CD4-positive, alpha-beta T cell (primary cell): ENCODE data around the gene PAX4. TPM values are rescaled to one million over a fixed set of nuclear protein-coding genes. Genes with fewer than 3 reads are reported as not detected.

Experiments
- ATAC-seq: fragments of 200-7000 bp; cut with Tn5 transposase; one replicate; pipeline ENCODE4 v1.10.0; 2022; ENCODE audit warnings: mild to moderate bottlenecking; ENCODE audit not compliant: poor library complexity
- CTCF ChIA-PET: fragments of 350-600 bp; sonication (Branson Sonifier 250); formaldehyde crosslinking; loops from one replicate; lab custom pipeline; 2021; ENCODE audit warnings: antibody characterized with exemption, inconsistent platforms; lab: Charles Lee
- POLR2A ChIA-PET: fragments of 350-600 bp; sonication (Branson Sonifier 250); formaldehyde crosslinking; loops from one replicate; lab custom pipeline; 2021; ENCODE audit warnings: antibody characterized with exemption, inconsistent platforms; lab: Charles Lee
- DNase-seq, 14 experiments: peaks; one replicate each; pipeline ENCODE4 v3.0.0-alpha.2; 2013 to 2020; ENCODE audit warnings: mixed read lengths in 2 of 14
- H3K27ac ChIP-seq, 2 donors: one replicate each; pipeline versions ENCODE4 v1.5.1 to v1.7.0; 2013; ENCODE audit warnings: low read length in 2 of 2, low read depth in 1 of 2, mild to moderate bottlenecking in 1 of 2
- H3K27me3 ChIP-seq, 2 experiments: 1 replicate in 1 of 2; 2 replicates in 1 of 2; pipeline versions ENCODE4 v1.6.1 to v1.7.0; 2013; ENCODE audit warnings: low read length in 2 of 2, control low read depth in 1 of 2, mild to moderate bottlenecking in 1 of 2, moderate library complexity in 1 of 2; ENCODE audit not compliant: insufficient read depth in 2 of 2, control insufficient read depth in 1 of 2
- H3K36me3 ChIP-seq: one replicate; pipeline ENCODE4 v1.6.1; 2013; ENCODE audit warnings: low read length, control low read depth; ENCODE audit not compliant: insufficient read depth
- H3K4me1 ChIP-seq: one replicate; pipeline ENCODE4 v1.6.1; 2013; ENCODE audit warnings: low read length, control low read depth; ENCODE audit not compliant: insufficient read depth
- H3K4me3 ChIP-seq: one replicate; pipeline ENCODE4 v1.5.1; 2013; ENCODE audit warnings: mild to moderate bottlenecking, low read length, moderate library complexity
- H3K9me3 ChIP-seq, 2 experiments: 1 replicate in 1 of 2; 2 replicates in 1 of 2; pipeline versions ENCODE4 v1.6.1 to v1.7.0; 2013; ENCODE audit warnings: low read length in 2 of 2, mild to moderate bottlenecking in 2 of 2, control low read depth in 1 of 2, moderate library complexity in 1 of 2; ENCODE audit not compliant: control insufficient read depth in 1 of 2, insufficient read depth in 1 of 2
- H3K27ac Mint-ChIP-seq: one replicate; pipeline ENCODE4 v1.8.0; 2020; ENCODE audit warnings: mixed read lengths
- H3K27me3 Mint-ChIP-seq: one replicate; pipeline ENCODE4 v1.8.0; 2021; ENCODE audit warnings: mixed read lengths
- H3K36me3 Mint-ChIP-seq: one replicate; pipeline ENCODE4 v1.8.0; 2021; ENCODE audit warnings: low read depth, mixed read lengths
- H3K4me1 Mint-ChIP-seq: one replicate; pipeline ENCODE4 v1.8.0; 2021; ENCODE audit warnings: low read depth, mixed read lengths
- H3K4me3 Mint-ChIP-seq: one replicate; pipeline ENCODE4 v1.8.0; 2020; ENCODE audit warnings: mild to moderate bottlenecking, mixed read lengths
- H3K9me3 Mint-ChIP-seq: one replicate; pipeline ENCODE4 v1.8.0; 2020; ENCODE audit warnings: mixed read lengths
- CTCF ChIP-seq: fragments of 200-600 bp; IDR thresholded peaks from one replicate; pipeline ENCODE4 v1.8.0; 2022; ENCODE audit warnings: antibody characterized with exemption, mild to moderate bottlenecking
- intact Hi-C, 2 experiments: fragments of 100-400 bp; cut with DNase I in 1 of 2; cut with micrococcal nuclease in 1 of 2; formaldehyde crosslinking; loops; one replicate each; pipeline versions ENCODE4 v1.15.1 to v1.9.0; 2023 to 2025; cut with DNase I, micrococcal nuclease
- total RNA-seq, 174 experiments: library from RNA in 2 of 174; stranded (reverse) in 2 of 174; gene quantifications; one replicate each; pipeline ENCODE4 v1.2.3 and lab custom pipeline; 2021 to 2026

The PAX4 gene
- total RNA-seq, 2 experiments from 2014 or later, result not detected

- POLR2A ChIA-PET, result interaction anchor here (1.1 to 2.7 kb wide), 4 partner anchors 24 to 235 kb away, joined by 3 to 25 read pairs (median 12); partner anchors contain the start of genes SND1 and ZNF800
- peak overlapping the region; percentile 90 for H3K4me3 ChIP-seq
- H3K4me1 Mint-ChIP-seq, result peaks cover 89% of the 10 kb centered on the region
Observed at GRCh38 chr7:127584648-127585043, 33.3 kb downstream of the PAX4 start.

GRCh38 chr7:127582361-127582760 lies 35.6 kb downstream of the PAX4 start:
- POLR2A ChIA-PET, result no interaction called here
- TF ChIP-seq CTCF, result no peak
- H3K4me3 ChIP-seq, result no peak overlapping the region
- CTCF ChIA-PET, result interaction anchor here (1.4 kb wide), 1 partner anchor 553 kb away, joined by 3 read pairs; no protein-coding TSS in a partner anchor
- no peak overlapping the region for H3K27ac Mint-ChIP-seq
- H3K9me3 ChIP-seq, result no peaks in the 10 kb centered on the region
- no peak overlapping the region for H3K27ac ChIP-seq
- H3K4me1 ChIP-seq, result peaks cover 51% of the 10 kb centered on the region
- intact Hi-C loops, result loop anchor here in 1 of 2 experiments (10.0 kb wide), 3 partner anchors 188 to 1922 kb away; partner anchors contain the start of genes SMKR1 and ZNF800
- peaks cover 81% of the 10 kb centered on the region for H3K4me1 Mint-ChIP-seq
- H3K4me3 Mint-ChIP-seq, result no peak overlapping the region
- H3K36me3 Mint-ChIP-seq, result peaks cover 76% of the 10 kb centered on the region
- no peaks in the 10 kb centered on the region for H3K9me3 Mint-ChIP-seq
- DNase-seq (no peak), ATAC-seq (no peak)
- H3K27me3 Mint-ChIP-seq, result no peaks in the 10 kb centered on the region
- no peaks in the 10 kb centered on the region for H3K27me3 ChIP-seq
- H3K36me3 ChIP-seq, result peaks cover 35% of the 10 kb centered on the region

More at GRCh38 chr7:127584648-127585043, 33.3 kb downstream of the PAX4 start:
- Mint-ChIP-seq H3K27ac (peak overlapping the region; percentile 92), H3K4me3 (peak overlapping the region; percentile 96), H3K27me3 (no peaks in the 10 kb centered on the region), H3K9me3 (no peaks in the 10 kb centered on the region), H3K36me3 (peaks cover 67% of the 10 kb centered on the region)
- H3K36me3 ChIP-seq, result peaks cover 33% of the 10 kb centered on the region
- no peaks in the 10 kb centered on the region for H3K27me3 ChIP-seq
- intact Hi-C loops, result loop anchor here in 1 of 2 experiments (5.0 to 10.0 kb wide), 8 partner anchors 190 to 1920 kb away; partner anchors contain the start of genes RBM28, SMKR1, TNPO3 and ZNF800
- no peaks in the 10 kb centered on the region for H3K9me3 ChIP-seq
- ATAC-seq (no peak), DNase-seq (no peak)
- peak overlapping the region in 1 of 2 donors; percentile 71 for H3K27ac ChIP-seq
- CTCF ChIA-PET, result no interaction called here
- TF ChIP-seq CTCF, result no peak
- peaks cover 69% of the 10 kb centered on the region for H3K4me1 ChIP-seq

GRCh38 chr7:127581716-127582115 lies 36.2 kb downstream of the PAX4 start:
- CTCF ChIA-PET, result interaction anchor here (1.4 kb wide), 1 partner anchor 554 kb away, joined by 3 read pairs; no protein-coding TSS in a partner anchor
- Histone ChIP-seq H3K27ac (no peak overlapping the region), H3K4me3 (no peak overlapping the region), H3K4me1 (peaks cover 50% of the 10 kb centered on the region), H3K36me3 (peaks cover 35% of the 10 kb centered on the region), H3K27me3 (no peaks in the 10 kb centered on the region), H3K9me3 (no peaks in the 10 kb centered on the region)
- DNase-seq, result no peak
- peak overlapping the region; percentile 22 for H3K4me3 Mint-ChIP-seq
- H3K36me3 Mint-ChIP-seq, result peaks cover 76% of the 10 kb centered on the region
- ATAC-seq, result no peak
- no peaks in the 10 kb centered on the region for H3K27me3 Mint-ChIP-seq
- no peak for TF ChIP-seq CTCF
- intact Hi-C loops, result loop anchor here in 1 of 2 experiments (10.0 kb wide), 3 partner anchors 187 to 1923 kb away; partner anchors contain the start of genes SMKR1 and ZNF800
- peaks cover 75% of the 10 kb centered on the region for H3K4me1 Mint-ChIP-seq
- H3K9me3 Mint-ChIP-seq, result no peaks in the 10 kb centered on the region
- no peak overlapping the region for H3K27ac Mint-ChIP-seq
- POLR2A ChIA-PET, result no interaction called here
